Activated CD4-positive, alpha-beta memory T cell treated with anti-CD3 and anti-CD28 coated beads, Interleukin-2, amount 10 ng/mL, durations not matched to agents 7 days and 5 days (primary cell): ENCODE measurements around the gene PAQR4. TPM values are rescaled to one million over a fixed set of nuclear protein-coding genes. Genes with fewer than 3 reads are reported as not detected.

ENCODE experiments used
- CTCF ChIA-PET: fragments of 350-600 bp; sonication (Branson Sonifier 250); formaldehyde crosslinking; loops from one replicate; lab custom pipeline; 2021; ENCODE audit warnings: antibody characterized with exemption, inconsistent platforms; lab: Charles Lee
- POLR2A ChIA-PET: fragments of 350-600 bp; sonication (Branson Sonifier 250); formaldehyde crosslinking; loops from one replicate; lab custom pipeline; 2021; ENCODE audit warnings: antibody characterized with exemption; lab: Charles Lee
- DNase-seq: peaks from one replicate; pipeline ENCODE4 v3.0.0-alpha.2; 2020
- H3K27ac Mint-ChIP-seq: one replicate; pipeline ENCODE4 v1.8.0; 2021; ENCODE audit warnings: mild to moderate bottlenecking, mixed read lengths
- H3K27me3 Mint-ChIP-seq: one replicate; pipeline ENCODE4 v1.8.0; 2021; ENCODE audit warnings: mixed read lengths
- H3K36me3 Mint-ChIP-seq: one replicate; pipeline ENCODE4 v1.8.0; 2021; ENCODE audit warnings: low read depth, mixed read lengths
- H3K4me1 Mint-ChIP-seq: one replicate; pipeline ENCODE4 v1.8.0; 2021; ENCODE audit warnings: mixed read lengths
- H3K4me3 Mint-ChIP-seq: one replicate; pipeline ENCODE4 v1.8.0; 2021; ENCODE audit warnings: mild to moderate bottlenecking, mixed read lengths
- H3K9me3 Mint-ChIP-seq: one replicate; pipeline ENCODE4 v1.8.0; 2021; ENCODE audit warnings: mixed read lengths
- total RNA-seq, 2 experiments: library from RNA; stranded (reverse); gene quantifications; one replicate each; pipeline ENCODE4 v1.2.3, GENCODE V29; 2021

The PAQR4 gene
- total RNA-seq, 2 experiments from 2014 or later: 50.0 to 52.3 TPM

DNA sequence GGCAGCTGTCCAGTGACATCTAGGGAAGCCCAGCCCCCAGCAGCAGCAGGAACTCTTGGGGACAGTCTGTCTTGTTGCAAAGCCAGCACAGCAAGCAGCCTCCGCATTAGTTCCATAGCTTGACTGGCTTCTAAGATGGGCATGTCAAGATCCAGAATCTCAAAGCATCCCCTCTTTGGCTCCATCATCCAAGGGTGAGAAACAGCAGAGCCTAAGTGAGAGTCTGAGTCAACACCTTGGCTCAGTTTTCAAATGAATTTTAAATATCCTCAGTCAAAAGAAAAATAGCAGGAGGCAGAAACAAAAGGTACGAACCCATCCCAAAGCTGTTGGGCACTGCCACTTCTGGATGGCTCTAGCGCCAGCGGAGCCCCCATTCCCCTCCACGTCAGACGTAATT is 45.8 kb downstream of the PAQR4 start:
- POLR2A ChIA-PET: no interaction called here

DNA sequence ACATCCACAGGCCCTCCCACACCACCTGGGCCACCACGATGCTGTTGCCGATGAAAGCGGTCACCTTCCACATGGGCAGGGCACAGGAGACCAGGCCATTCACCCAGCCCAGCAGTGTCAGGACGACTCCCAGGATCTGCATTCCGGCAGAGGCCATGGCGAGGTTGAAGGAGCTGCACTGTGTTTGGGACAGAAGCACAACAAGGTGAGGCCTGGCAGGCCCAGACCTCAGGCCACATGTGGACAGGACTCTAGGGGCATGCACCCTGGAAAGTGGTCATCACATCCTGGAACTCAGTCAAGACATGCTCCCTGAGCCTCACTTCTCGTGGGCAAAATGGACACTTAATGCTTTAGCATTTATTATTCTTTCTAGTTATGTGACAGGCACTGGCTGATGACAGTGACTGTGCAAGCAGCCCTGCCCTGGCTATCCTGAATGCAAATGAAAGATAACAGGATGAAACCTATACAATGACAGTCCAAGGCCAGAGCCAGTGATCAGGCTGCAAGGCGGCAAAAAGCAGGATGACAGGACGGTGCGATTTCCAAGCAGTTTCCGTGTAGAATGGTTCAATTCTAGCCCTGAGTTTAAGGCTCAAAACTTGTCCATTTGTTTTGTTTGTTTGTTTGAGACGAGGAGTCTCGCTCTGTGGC is 46.8 kb downstream of the PAQR4 start:
- no peak overlapping the region for H3K27ac Mint-ChIP-seq
- H3K9me3 Mint-ChIP-seq: no peaks in the 10 kb centered on the region
- H3K36me3 Mint-ChIP-seq: no peaks in the 10 kb centered on the region
- ChIA-PET POLR2A (no interaction called here), CTCF (interaction anchor here (1.0 to 9.9 kb wide), 2 partner anchors 12 to 13 kb away, joined by 3 to 72 read pairs; no protein-coding TSS in a partner anchor)
- peaks cover 28% of the 10 kb centered on the region for H3K27me3 Mint-ChIP-seq
- no peak for DNase-seq
- peaks cover 13% of the 10 kb centered on the region for H3K4me1 Mint-ChIP-seq
- H3K4me3 Mint-ChIP-seq: no peak overlapping the region

More for the DNA sequence above, 45.8 kb downstream of the PAQR4 start:
- Mint-ChIP-seq H3K9me3 (no peaks in the 10 kb centered on the region), H3K4me1 (peaks cover 8% of the 10 kb centered on the region), H3K27me3 (peaks cover 27% of the 10 kb centered on the region), H3K36me3 (no peaks in the 10 kb centered on the region), H3K27ac (no peak overlapping the region), H3K4me3 (no peak overlapping the region)
- no peak for DNase-seq
- CTCF ChIA-PET: interaction anchor here (1.0 to 1.3 kb wide), 2 partner anchors 11 to 13 kb away, joined by 3 to 4 read pairs; no protein-coding TSS in a partner anchor

DNA sequence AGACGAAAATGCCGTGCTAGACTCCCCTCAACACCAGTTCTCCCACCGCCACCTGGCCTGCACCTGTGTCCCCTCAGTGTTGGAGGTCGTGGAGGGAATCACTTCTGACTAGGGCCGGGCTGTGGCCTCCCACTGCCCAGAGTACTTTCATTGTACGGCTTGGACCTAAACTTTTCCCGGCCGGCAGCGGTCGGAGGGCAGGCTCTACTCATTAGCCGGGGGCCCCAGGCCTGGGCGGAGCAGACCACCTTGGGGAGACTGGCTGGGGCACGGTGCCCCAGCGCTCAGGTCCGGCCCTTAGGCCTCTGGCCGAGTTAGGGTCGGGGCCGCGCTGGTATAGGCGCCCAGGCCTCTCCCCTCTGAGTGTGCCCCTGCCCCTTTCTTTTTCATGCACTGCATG is 48.2 kb downstream of the PAQR4 start:
- H3K4me3 Mint-ChIP-seq: no peak overlapping the region
- no peak overlapping the region for H3K27ac Mint-ChIP-seq
- H3K27me3 Mint-ChIP-seq: peaks cover 24% of the 10 kb centered on the region
- DNase-seq: no peak
- ChIA-PET CTCF (interaction anchor here (9.9 kb wide), 1 partner anchor 15 kb away, joined by 72 read pairs; no protein-coding TSS in a partner anchor), POLR2A (interaction anchor here (1.6 kb wide), 1 partner anchor 9 kb away, joined by 4 read pairs; no protein-coding TSS in a partner anchor)
- H3K36me3 Mint-ChIP-seq: peaks cover 6% of the 10 kb centered on the region
- no peaks in the 10 kb centered on the region for H3K9me3 Mint-ChIP-seq
- peaks cover 25% of the 10 kb centered on the region for H3K4me1 Mint-ChIP-seq

DNA sequence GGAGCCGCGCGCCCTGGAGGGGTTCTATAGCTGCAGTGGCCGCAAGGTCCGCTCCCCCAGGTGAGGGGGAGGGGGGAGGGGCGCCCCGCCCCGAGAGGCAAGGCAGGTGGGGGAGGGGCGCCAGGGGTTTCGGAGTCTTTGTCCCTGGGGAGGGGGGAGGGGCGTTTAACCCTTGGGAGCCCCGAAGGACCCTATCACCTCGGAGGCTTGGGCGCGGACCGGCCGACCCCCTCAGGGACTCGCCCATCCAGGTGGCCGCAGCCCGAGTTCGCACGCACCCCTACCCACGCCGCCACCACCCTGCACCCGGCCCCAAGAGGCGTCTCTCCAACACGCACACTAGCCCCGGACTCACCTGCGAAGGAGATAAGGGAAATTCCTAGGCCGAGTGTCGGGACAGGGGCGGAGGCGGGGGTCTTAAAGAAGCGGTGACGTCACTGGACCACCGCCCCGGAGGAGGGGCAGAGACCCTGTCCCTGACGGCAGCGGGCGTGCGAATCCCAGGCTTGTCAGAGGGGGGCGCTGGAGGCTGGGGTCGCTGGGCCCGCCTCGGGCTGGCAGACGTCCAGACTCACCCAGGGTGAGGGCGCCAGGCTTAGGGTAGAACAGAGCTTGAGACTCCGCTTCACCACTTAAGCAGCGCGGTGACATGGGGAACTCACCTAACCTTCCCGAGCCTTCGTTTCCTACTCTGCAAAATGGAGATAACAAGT is 48.8 kb downstream of the PAQR4 start, which contains the start of gene CLDN6:
CLDN6 (minus strand) TSS at position 390 of the 713 bp plus-strand sequence. CDS start 2,162 bp downstream, outside the sequence.
- H3K27ac Mint-ChIP-seq: no peak within 1 kb of the TSS
- no peaks in the 10 kb centered on the region for H3K9me3 Mint-ChIP-seq
- H3K4me3 Mint-ChIP-seq: no peak within 1 kb of the TSS
- ChIA-PET CTCF (interaction anchor here (2.8 to 9.9 kb wide), 3 partner anchors 14 to 111 kb away, joined by 14 to 97 read pairs (median 72); no protein-coding TSS in a partner anchor), POLR2A (interaction anchor here (1.6 kb wide), 1 partner anchor 10 kb away, joined by 4 read pairs; no protein-coding TSS in a partner anchor)
- H3K36me3 Mint-ChIP-seq: peaks cover 9% of the 10 kb centered on the region
- DNase-seq: peak; percentile 30
- peaks cover 31% of the 10 kb centered on the region for H3K4me1 Mint-ChIP-seq
- peaks cover 18% of the 10 kb centered on the region for H3K27me3 Mint-ChIP-seq

DNA sequence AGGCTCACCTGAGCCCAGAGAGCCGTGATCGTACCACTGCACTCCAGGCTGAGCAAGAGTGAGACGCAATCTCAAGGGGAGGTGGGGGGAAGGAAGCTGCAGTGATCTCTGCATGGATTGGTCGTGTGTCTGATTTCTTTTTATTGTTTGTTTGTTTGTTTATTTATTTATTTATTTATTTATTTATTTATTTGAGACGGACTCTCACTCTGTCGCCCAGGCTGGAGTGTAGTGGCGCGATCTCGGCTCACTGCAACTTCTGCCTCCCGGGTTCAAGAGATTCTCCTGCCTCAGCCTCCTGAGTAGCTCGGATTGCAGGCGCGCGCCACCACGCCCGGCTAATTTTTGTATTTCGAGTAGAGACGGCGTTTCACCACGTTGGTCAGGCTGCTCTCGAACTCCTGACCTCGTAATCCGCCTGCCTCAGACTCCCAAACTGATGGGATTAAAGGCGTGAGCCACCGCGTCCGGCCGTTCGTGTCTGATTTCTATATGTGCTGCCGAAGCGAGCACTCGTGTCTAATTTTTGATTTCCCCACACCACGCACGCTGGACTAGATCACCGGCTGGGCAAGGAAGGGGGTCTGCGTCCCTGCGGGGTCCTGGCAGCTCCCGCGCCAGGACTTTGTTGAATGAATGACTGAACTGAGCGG is 50.6 kb downstream of the PAQR4 start:
- Mint-ChIP-seq H3K36me3 (peaks cover 13% of the 10 kb centered on the region), H3K4me1 (peaks cover 43% of the 10 kb centered on the region), H3K9me3 (no peaks in the 10 kb centered on the region), H3K4me3 (peak overlapping the region; percentile 83), H3K27ac (peak overlapping the region; percentile 42), H3K27me3 (peaks cover 11% of the 10 kb centered on the region)
- no peak for DNase-seq
- ChIA-PET CTCF (interaction anchor here (0.6 to 9.9 kb wide), 7 partner anchors 12 to 148 kb away, joined by 3 to 97 read pairs (median 4); no protein-coding TSS in a partner anchor), POLR2A (interaction anchor here (1.0 to 4.7 kb wide), 12 partner anchors 9 to 131 kb away, joined by 3 to 52 read pairs (median 6); partner anchors contain the start of genes IL32, PAQR4, PKMYT1 and ZNF213)

DNA sequence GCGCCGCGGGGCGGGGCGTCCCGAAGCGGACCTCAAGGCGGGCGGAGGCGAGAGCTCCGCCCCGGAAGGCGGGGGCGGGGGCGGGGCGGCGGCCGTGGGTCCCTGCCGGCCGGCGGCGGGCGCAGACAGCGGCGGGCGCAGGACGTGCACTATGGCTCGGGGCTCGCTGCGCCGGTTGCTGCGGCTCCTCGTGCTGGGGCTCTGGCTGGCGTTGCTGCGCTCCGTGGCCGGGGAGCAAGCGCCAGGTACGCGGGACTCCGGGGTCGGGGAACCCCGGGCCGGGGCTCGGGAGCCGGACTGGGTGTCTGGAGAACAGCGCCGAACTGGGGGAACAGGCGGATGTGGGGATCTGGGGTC is 51.1 kb downstream of the PAQR4 start, which contains the start of gene TNFRSF12A:
TNFRSF12A (plus strand) TSS at position 122 of the 357 bp plus-strand sequence; CDS start at position 152, 30 bp downstream.
- Mint-ChIP-seq H3K27ac (peak within 1 kb of the TSS; percentile 83), H3K9me3 (no peaks in the 10 kb centered on the region), H3K36me3 (peaks cover 13% of the 10 kb centered on the region), H3K27me3 (peaks cover 11% of the 10 kb centered on the region), H3K4me3 (peak within 1 kb of the TSS; percentile 83), H3K4me1 (peaks cover 44% of the 10 kb centered on the region)
- ChIA-PET POLR2A (interaction anchor here (1.0 to 4.7 kb wide), 13 partner anchors 9 to 130 kb away, joined by 3 to 52 read pairs (median 6); partner anchors contain the start of genes IL32, PAQR4, PKMYT1 and ZNF213), CTCF (interaction anchor here (0.6 to 9.9 kb wide), 7 partner anchors 11 to 148 kb away, joined by 3 to 97 read pairs (median 4); no protein-coding TSS in a partner anchor)
- peak; percentile 79 for DNase-seq

DNA sequence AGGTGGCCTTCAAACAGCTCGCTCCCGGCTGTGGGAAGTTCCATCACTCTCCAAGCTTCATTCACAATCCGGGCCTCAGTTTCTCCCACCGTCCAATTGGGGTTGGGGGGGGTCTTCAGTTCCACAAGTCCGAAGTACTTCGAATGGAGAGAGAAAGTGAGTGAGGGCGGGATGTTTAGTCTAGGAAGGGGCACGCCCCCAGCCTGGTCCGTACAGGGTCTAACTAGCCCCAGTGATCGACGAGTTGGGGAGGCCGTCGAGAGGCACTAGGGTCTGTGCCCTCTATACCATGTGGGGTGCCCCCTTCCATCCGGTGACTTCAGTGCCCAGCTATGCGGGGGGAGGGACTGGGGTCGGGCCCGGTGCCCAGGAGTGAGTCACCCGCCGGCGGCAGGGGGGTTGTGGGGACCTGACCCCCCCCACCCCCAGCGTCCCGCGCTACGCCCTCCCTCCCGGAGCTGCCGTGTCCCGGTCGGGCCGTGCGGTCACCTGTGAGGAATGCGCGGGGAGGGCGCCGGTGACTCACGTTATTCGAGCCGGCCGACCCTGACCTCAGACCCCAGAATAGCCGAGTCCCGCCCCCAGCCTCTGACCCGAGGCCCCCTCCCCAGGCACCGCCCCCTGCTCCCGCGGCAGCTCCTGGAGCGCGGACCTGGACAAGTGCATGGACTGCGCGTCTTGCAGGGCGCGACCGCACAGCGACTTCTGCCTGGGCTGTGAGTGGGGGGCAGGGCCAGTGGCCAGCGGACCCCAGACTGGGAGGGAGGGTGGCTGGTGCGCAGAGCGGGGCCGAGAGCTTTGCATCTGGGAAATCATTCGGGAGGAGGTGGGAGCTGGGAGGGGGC is 51.7 kb downstream of the PAQR4 start:
- peak; percentile 48 for DNase-seq
- H3K27ac Mint-ChIP-seq: peak overlapping the region; percentile 83
- no peaks in the 10 kb centered on the region for H3K9me3 Mint-ChIP-seq
- ChIA-PET CTCF (interaction anchor here (0.6 to 9.9 kb wide), 8 partner anchors 11 to 147 kb away, joined by 3 to 97 read pairs (median 9); no protein-coding TSS in a partner anchor), POLR2A (interaction anchor here (0.8 to 4.7 kb wide), 16 partner anchors 8 to 130 kb away, joined by 3 to 52 read pairs (median 5); partner anchors contain the start of genes IL32, PAQR4, PKMYT1 and ZNF213)
- H3K4me1 Mint-ChIP-seq: peaks cover 48% of the 10 kb centered on the region
- H3K4me3 Mint-ChIP-seq: peak overlapping the region; percentile 83
- H3K36me3 Mint-ChIP-seq: peaks cover 13% of the 10 kb centered on the region
- H3K27me3 Mint-ChIP-seq: peaks cover 11% of the 10 kb centered on the region

DNA sequence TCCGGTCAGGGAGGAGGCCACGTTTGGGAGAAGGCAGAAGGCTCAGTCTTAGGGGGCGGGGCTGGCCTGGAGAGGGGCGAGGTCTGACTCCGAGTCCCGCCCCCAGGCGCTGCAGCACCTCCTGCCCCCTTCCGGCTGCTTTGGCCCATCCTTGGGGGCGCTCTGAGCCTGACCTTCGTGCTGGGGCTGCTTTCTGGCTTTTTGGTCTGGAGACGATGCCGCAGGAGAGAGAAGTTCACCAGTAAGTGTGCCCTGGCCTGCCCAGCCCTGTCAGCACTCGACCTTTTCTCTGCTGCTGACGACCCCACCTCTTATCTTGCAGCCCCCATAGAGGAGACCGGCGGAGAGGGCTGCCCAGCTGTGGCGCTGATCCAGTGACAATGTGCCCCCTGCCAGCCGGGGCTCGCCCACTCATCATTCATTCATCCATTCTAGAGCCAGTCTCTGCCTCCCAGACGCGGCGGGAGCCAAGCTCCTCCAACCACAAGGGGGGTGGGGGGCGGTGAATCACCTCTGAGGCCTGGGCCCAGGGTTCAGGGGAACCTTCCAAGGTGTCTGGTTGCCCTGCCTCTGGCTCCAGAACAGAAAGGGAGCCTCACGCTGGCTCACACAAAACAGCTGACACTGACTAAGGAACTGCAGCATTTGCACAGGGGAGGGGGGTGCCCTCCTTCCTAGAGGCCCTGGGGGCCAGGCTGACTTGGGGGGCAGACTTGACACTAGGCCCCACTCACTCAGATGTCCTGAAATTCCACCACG is 52.5 kb downstream of the PAQR4 start:
- Mint-ChIP-seq H3K27ac (peak overlapping the region; percentile 83), H3K4me1 (peaks cover 51% of the 10 kb centered on the region), H3K27me3 (peaks cover 9% of the 10 kb centered on the region), H3K4me3 (peak overlapping the region; percentile 73), H3K9me3 (no peaks in the 10 kb centered on the region), H3K36me3 (peaks cover 21% of the 10 kb centered on the region)
- ChIA-PET CTCF (interaction anchor here (1.0 to 9.9 kb wide), 6 partner anchors 10 to 107 kb away, joined by 3 to 97 read pairs (median 12); no protein-coding TSS in a partner anchor), POLR2A (interaction anchor here (0.7 to 4.7 kb wide), 14 partner anchors 7 to 116 kb away, joined by 3 to 52 read pairs (median 4); partner anchors contain the start of genes FLYWCH1, PAQR4, PKMYT1 and ZNF213)
- DNase-seq: peak; percentile 79

DNA sequence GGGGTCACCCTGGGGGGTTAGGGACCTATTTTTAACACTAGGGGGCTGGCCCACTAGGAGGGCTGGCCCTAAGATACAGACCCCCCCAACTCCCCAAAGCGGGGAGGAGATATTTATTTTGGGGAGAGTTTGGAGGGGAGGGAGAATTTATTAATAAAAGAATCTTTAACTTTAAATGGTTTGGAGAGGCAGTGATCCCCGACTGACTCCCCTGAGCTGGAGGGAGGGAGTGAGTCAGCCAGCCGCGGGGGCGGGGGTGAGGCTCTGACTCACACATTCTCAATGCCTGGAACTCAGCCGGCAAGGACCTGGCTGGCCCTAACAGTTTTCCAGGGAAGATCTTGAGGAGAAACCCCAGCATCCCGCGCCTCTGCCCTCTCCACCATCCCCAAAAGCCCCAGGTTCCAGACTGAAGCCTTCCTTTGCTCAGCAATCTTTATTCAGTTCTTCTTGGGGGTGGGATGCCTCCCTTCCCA is 53.1 kb downstream of the PAQR4 start:
- H3K4me3 Mint-ChIP-seq: peak overlapping the region; percentile 73
- peaks cover 27% of the 10 kb centered on the region for H3K36me3 Mint-ChIP-seq
- peaks cover 5% of the 10 kb centered on the region for H3K27me3 Mint-ChIP-seq
- POLR2A ChIA-PET: interaction anchor here (0.7 to 4.7 kb wide), 12 partner anchors 9 to 149 kb away, joined by 3 to 52 read pairs (median 4); partner anchors contain the start of genes FLYWCH1, PAQR4 and PKMYT1
- DNase-seq: peak; percentile 86
- H3K27ac Mint-ChIP-seq: peak overlapping the region; percentile 83
- no peaks in the 10 kb centered on the region for H3K9me3 Mint-ChIP-seq
- CTCF ChIA-PET: interaction anchor here (1.8 to 9.9 kb wide), 5 partner anchors 9 to 107 kb away, joined by 5 to 97 read pairs (median 18); no protein-coding TSS in a partner anchor
- H3K4me1 Mint-ChIP-seq: peaks cover 51% of the 10 kb centered on the region

DNA sequence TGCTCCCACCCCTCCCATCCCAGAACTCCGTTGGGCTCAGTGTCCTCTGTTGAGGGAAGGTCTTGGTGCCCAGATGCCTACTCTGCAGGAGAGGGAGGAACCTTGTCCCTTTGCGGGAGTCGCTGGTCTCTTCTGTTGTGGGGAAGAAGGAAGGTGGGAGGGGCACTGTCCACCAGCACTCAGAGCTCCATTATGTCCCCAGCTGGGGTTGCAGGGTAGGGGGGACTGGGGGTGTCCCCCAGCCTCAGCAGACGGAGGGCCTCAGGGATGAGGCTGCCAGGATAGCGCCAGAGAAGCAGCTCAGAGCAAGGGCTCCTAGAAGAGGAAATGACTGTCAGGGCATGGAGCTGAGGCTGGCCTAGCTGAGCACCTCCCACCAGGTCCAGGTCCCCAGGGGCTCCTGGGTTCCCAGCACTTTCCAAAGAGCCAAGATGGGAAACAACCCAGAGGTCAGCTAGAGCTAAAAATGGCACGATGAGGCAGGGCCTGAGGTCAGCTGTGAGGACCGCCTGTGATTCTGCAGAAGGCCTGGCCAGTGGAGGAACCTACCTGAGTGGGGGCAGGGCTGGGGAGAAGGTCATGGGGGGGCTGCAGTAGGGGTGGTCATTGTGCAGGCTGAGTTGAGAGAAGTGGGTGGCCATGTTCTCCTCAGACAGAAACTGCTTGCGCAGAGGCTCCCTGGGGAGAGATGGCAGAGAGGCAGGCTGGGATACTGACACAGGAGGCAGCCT is 53.7 kb downstream of the PAQR4 start:
- POLR2A ChIA-PET: interaction anchor here (1.0 to 4.7 kb wide), 18 partner anchors 9 to 378 kb away, joined by 3 to 52 read pairs (median 4); partner anchors contain the start of genes FLYWCH1, IL32, PAQR4 and PKMYT1

More for the DNA sequence above, 53.7 kb downstream of the PAQR4 start:
- Mint-ChIP-seq H3K27ac (peak overlapping the region; percentile 83), H3K27me3 (peaks cover 5% of the 10 kb centered on the region), H3K9me3 (no peaks in the 10 kb centered on the region), H3K4me1 (peaks cover 54% of the 10 kb centered on the region), H3K4me3 (peak overlapping the region; percentile 73), H3K36me3 (peaks cover 27% of the 10 kb centered on the region)
- CTCF ChIA-PET: interaction anchor here (1.2 to 9.9 kb wide), 6 partner anchors 9 to 106 kb away, joined by 3 to 97 read pairs (median 12); no protein-coding TSS in a partner anchor
- DNase-seq: peak; percentile 37
